NCI-H128 (cell line): ENCODE data around the gene PRELP.
"Not testable (repeated sequence)": the region's sequence is repeated elsewhere in the genome, so short reads cannot be mapped to it uniquely, and the experiment has no call there.

Experiments used
- DNase-seq: peaks from one replicate; lab custom pipeline; 2025; ENCODE audit not compliant: unreplicated experiment; lab: John Stamatoyannopoulos, UW

Gene PRELP

GRCh38 chr1:203505526-203506204 is 30.1 kb downstream of the PRELP start:
- DNase-seq, result no peak

GRCh38 chr1:203506858-203507626 is 31.4 kb downstream of the PRELP start:
- no peak for DNase-seq

GRCh38 chr1:203507759-203508158 is 32.2 kb downstream of the PRELP start:
- no peak for DNase-seq

- no peak for DNase-seq
These were observed 33.0 kb downstream of the PRELP start for GRCh38 chr1:203508463-203509073.

- no peak for DNase-seq
These were observed 33.5 kb downstream of the PRELP start for GRCh38 chr1:203509135-203509534.

GRCh38 chr1:203511513-203511912 is 35.9 kb downstream of the PRELP start:
- DNase-seq, result no peak

GRCh38 chr1:203511930-203512329 is 36.3 kb downstream of the PRELP start:
- DNase-seq, result no peak

GRCh38 chr1:203512517-203512847 is 36.9 kb downstream of the PRELP start:
- no peak for DNase-seq

- no peak for DNase-seq
These were observed 37.4 kb downstream of the PRELP start for GRCh38 chr1:203512848-203513584.

GRCh38 chr1:203513585-203514031 is 38.0 kb downstream of the PRELP start:
- no peak for DNase-seq

- no peak for DNase-seq
These were observed 40.6 kb downstream of the PRELP start for GRCh38 chr1:203516184-203516583.

GRCh38 chr1:203516906-203517305 is 41.3 kb downstream of the PRELP start:
- no peak for DNase-seq

- no peak for DNase-seq
These were observed 42.0 kb downstream of the PRELP start for GRCh38 chr1:203517426-203518110.

- not testable (repeated sequence) for DNase-seq
These were observed 42.5 kb downstream of the PRELP start for GRCh38 chr1:203518139-203518538.

GRCh38 chr1:203518541-203518940 is 42.9 kb downstream of the PRELP start:
- no peak for DNase-seq

GRCh38 chr1:203519053-203519840 is 43.6 kb downstream of the PRELP start:
- no peak for DNase-seq

GRCh38 chr1:203519896-203520295 is 44.3 kb downstream of the PRELP start:
- DNase-seq, result no peak

GRCh38 chr1:203520315-203520714 is 44.7 kb downstream of the PRELP start:
- DNase-seq, result no peak

- DNase-seq, result no peak
These were observed 45.6 kb downstream of the PRELP start for GRCh38 chr1:203521074-203521794.
